ENCODE data around the gene RBM47.
"Not testable (repeated sequence)": the region's sequence is repeated elsewhere in the genome, so short reads cannot be mapped to it uniquely, and the experiment has no call there.

The RBM47 gene
- 1.8 to 4.7 reads per million in 2 donors for total RNA-seq

GRCh38 chr4:40629401-40630334 is at the start of gene RBM47:
RBM47 (minus strand) TSS chr4:40629864; CDS start chr4:40438893, 190,971 bp downstream.
- DNase-seq = no peak

GRCh38 chr4:40678421-40678820 is 48.8 kb upstream of the RBM47 start:
- DNase-seq = no peak

GRCh38 chr4:40675166-40675565 is 45.5 kb upstream of the RBM47 start:
- no peak for DNase-seq

- DNase-seq = no peak
Measured at GRCh38 chr4:40672528-40673522, 43.2 kb upstream of the RBM47 start.

GRCh38 chr4:40669504-40669903 is 39.8 kb upstream of the RBM47 start:
- DNase-seq = no peak

GRCh38 chr4:40665842-40666241 is 36.2 kb upstream of the RBM47 start:
- no peak for DNase-seq

GRCh38 chr4:40662962-40663604 is 33.4 kb upstream of the RBM47 start:
- no peak for DNase-seq

GRCh38 chr4:40661803-40662202 is 32.1 kb upstream of the RBM47 start:
- DNase-seq = no peak

GRCh38 chr4:40656201-40656863 is 26.7 kb upstream of the RBM47 start:
- no peak for DNase-seq

- no peak for DNase-seq
Measured at GRCh38 chr4:40651280-40651679, 21.6 kb upstream of the RBM47 start.

GRCh38 chr4:40649321-40649720 is 19.7 kb upstream of the RBM47 start:
- no peak for DNase-seq

- no peak for DNase-seq
Measured at GRCh38 chr4:40648742-40649281, 19.1 kb upstream of the RBM47 start.

GRCh38 chr4:40648131-40648530 is 18.5 kb upstream of the RBM47 start:
- DNase-seq = no peak

GRCh38 chr4:40645586-40645985 is 15.9 kb upstream of the RBM47 start:
- no peak for DNase-seq

GRCh38 chr4:40632080-40632479 is 2.4 kb upstream of the RBM47 start:
- no peak for DNase-seq

GRCh38 chr4:40630335-40631021 is 814 bp upstream of the RBM47 start:
- DNase-seq = no peak

GRCh38 chr4:40628888-40629287 is 776 bp downstream of the RBM47 start:
- no peak for DNase-seq

- DNase-seq = not testable (repeated sequence)
Measured at GRCh38 chr4:40628407-40628806, 1.3 kb downstream of the RBM47 start.

- no peak for DNase-seq
Measured at GRCh38 chr4:40627540-40627939, 2.1 kb downstream of the RBM47 start.

- no peak for DNase-seq
Measured at GRCh38 chr4:40626183-40626990, 3.3 kb downstream of the RBM47 start.
